ENCODE results near the gene EFL1. TPM values are rescaled to one million over a fixed set of nuclear protein-coding genes. Genes with fewer than 3 reads are reported as not detected.
A peak's percentile ranks its signal among the peaks of the same experiment; 100 is the strongest.

Gene EFL1
- total and polyA plus RNA-seq, 9 of the 15 experiments (the other 6 are each of a cell fraction or from before 2014, with no cell fraction given) = 4.8 to 32.5 (median 16.9) TPM

DNA sequence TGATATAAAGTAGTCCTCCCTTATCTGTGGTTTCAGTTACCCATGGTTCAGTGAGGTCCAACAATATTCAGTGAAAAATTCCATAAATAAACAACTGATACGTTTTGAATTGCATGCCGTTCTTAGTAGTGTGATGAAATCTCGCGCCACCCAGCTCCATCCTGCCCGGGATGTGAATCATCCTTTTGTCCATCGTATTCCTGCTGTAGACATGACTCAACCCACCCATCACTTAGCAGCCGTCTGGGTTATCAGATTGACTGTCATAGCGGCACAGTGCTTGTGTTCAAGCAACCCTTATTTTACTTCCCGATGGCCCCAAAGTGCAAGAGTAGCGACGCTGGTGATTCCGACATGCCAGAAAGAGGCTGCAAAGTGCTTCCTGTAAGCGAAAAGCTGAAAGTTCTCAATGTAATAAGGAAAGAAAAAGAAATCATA lies 168.7 kb downstream of the EFL1 start (continued):
- TF ChIP-seq, protein P1, sequence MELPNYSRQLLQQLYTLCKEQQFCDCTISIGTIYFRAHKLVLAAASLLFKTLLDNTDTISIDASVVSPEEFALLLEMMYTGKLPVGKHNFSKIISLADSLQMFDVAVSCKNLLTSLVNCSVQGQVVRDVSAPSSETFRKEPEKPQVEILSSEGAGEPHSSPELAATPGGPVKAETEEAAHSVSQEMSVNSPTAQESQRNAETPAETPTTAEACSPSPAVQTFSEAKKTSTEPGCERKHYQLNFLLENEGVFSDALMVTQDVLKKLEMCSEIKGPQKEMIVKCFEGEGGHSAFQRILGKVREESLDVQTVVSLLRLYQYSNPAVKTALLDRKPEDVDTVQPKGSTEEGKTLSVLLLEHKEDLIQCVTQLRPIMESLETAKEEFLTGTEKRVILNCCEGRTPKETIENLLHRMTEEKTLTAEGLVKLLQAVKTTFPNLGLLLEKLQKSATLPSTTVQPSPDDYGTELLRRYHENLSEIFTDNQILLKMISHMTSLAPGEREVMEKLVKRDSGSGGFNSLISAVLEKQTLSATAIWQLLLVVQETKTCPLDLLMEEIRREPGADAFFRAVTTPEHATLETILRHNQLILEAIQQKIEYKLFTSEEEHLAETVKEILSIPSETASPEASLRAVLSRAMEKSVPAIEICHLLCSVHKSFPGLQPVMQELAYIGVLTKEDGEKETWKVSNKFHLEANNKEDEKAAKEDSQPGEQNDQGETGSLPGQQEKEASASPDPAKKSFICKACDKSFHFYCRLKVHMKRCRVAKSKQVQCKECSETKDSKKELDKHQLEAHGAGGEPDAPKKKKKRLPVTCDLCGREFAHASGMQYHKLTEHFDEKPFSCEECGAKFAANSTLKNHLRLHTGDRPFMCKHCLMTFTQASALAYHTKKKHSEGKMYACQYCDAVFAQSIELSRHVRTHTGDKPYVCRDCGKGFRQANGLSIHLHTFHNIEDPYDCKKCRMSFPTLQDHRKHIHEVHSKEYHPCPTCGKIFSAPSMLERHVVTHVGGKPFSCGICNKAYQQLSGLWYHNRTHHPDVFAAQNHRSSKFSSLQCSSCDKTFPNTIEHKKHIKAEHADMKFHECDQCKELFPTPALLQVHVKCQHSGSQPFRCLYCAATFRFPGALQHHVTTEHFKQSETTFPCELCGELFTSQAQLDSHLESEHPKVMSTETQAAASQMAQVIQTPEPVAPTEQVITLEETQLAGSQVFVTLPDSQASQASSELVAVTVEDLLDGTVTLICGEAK (IDR thresholded peaks at IDR 0.05) = no peak
- TF ChIP-seq, protein P1 (CRISPR knock-in tag; IDR thresholded peaks at IDR 0.05) = no peak
- no peak for TF ChIP-seq ZC3H4 (CRISPR knock-in tag; IDR thresholded peaks at IDR 0.05; ENCODE audit: borderline replicate concordance)
- TF ChIP-seq CXXC5 (CRISPR knock-in tag; IDR thresholded peaks at IDR 0.05) = peak; percentile 74; the same call in 1 of the 2 replicates
- TF ChIP-seq, protein P2, sequence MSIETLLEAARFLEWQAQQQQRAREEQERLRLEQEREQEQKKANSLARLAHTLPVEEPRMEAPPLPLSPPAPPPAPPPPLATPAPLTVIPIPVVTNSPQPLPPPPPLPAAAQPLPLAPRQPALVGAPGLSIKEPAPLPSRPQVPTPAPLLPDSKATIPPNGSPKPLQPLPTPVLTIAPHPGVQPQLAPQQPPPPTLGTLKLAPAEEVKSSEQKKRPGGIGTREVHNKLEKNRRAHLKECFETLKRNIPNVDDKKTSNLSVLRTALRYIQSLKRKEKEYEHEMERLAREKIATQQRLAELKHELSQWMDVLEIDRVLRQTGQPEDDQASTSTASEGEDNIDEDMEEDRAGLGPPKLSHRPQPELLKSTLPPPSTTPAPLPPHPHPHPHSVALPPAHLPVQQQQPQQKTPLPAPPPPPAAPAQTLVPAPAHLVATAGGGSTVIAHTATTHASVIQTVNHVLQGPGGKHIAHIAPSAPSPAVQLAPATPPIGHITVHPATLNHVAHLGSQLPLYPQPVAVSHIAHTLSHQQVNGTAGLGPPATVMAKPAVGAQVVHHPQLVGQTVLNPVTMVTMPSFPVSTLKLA (conservative IDR thresholded peaks at IDR 0.05) = peak in 1 of 2 experiments; percentile 51; a peak in 2 of 4 replicates
- no peak for TF ChIP-seq ZNF253 (CRISPR knock-in tag; conservative IDR thresholded peaks at IDR 0.05)
- TF ChIP-seq ZNF77 (CRISPR knock-in tag; IDR thresholded peaks at IDR 0.05) = no peak
- peak; percentile 88 for TF ChIP-seq SMAD4 (CRISPR knock-in tag; conservative IDR thresholded peaks at IDR 0.05)
- no peak for TF ChIP-seq TEAD1 (CRISPR knock-in tag; IDR thresholded peaks at IDR 0.05)
- no peak for TF ChIP-seq POLR2B (IDR thresholded peaks at IDR 0.05; ENCODE audit: low read depth, partially characterized antibody)
- TF ChIP-seq TAF9B (IDR thresholded peaks at IDR 0.05; ENCODE audit: partially characterized antibody) = no peak
- TF ChIP-seq KHSRP (IDR thresholded peaks at IDR 0.05) = no peak
- TF ChIP-seq ZBTB7A (IDR thresholded peaks at IDR 0.05; ENCODE audit: borderline replicate concordance, control insufficient read depth, low read depth, low read length) = no peak
- no peak for TF ChIP-seq EWSR1 (IDR thresholded peaks at IDR 0.05; ENCODE audit: borderline replicate concordance, low read depth, partially characterized antibody)
- TF ChIP-seq ZNF146 (CRISPR knock-in tag; IDR thresholded peaks at IDR 0.05; ENCODE audit: unreplicated experiment) = no peak
- TF ChIP-seq NFXL1 (CRISPR knock-in tag; IDR thresholded peaks at IDR 0.05) = no peak

Measured in K562 (cell line).